BJ (cell line): ENCODE measurements around the gene CDK5. TPM values are rescaled to one million over a fixed set of nuclear protein-coding genes. Genes with fewer than 3 reads are reported as not detected.

Experiments
- CTCF ChIA-PET: fragments of 350-600 bp; formaldehyde crosslinking; extraction: SDS; loops from one replicate; lab custom pipeline; 2021; ENCODE audit warnings: antibody characterized with exemption, inconsistent platforms; lab: Yijun Ruan, JAX
- POLR2A ChIA-PET: fragments of 300-600 bp; sonication (Branson Sonifier 250); formaldehyde crosslinking; extraction: SDS; loops from one replicate; lab custom pipeline; 2021; ENCODE audit warnings: antibody characterized with exemption; lab: Charles Lee
- DNase-seq: peaks from one replicate; pipeline ENCODE4 v3.0.0-alpha.2; 2011; ENCODE audit warnings: low read depth
- H3K27me3 ChIP-seq: 2 replicates; pipeline ENCODE4 v1.6.0; 2011; ENCODE audit warnings: low read length; ENCODE audit not compliant: control insufficient read depth, insufficient read depth
- H3K36me3 ChIP-seq: 2 replicates; pipeline ENCODE4 v1.5.1; 2011; ENCODE audit warnings: low read length; ENCODE audit not compliant: control insufficient read depth, insufficient read depth
- H3K4me3 ChIP-seq: 2 replicates; pipeline ENCODE4 v1.5.1; 2011; ENCODE audit warnings: low read depth, mild to moderate bottlenecking, control low read depth, low read length
- polyA plus RNA-seq: library from polyadenylated mRNA; depleted of rRNA; stranded (reverse); fragments of >200 nt; gene quantifications from 2 replicates; pipeline ENCODE4 v1.2.3, GENCODE V29; 2011
- TF ChIP-seq, protein P1 (sequence below): IDR thresholded peaks from 2 replicates; pipeline ENCODE4 v1.5.1; 2011; ENCODE audit warnings: low read depth, mild to moderate bottlenecking, control low read depth, inconsistent platforms, low read length, moderate library complexity; ENCODE audit not compliant: insufficient read depth

CDK5 gene
- polyA plus RNA-seq, 1 experiment, result 33.2 TPM

DNA sequence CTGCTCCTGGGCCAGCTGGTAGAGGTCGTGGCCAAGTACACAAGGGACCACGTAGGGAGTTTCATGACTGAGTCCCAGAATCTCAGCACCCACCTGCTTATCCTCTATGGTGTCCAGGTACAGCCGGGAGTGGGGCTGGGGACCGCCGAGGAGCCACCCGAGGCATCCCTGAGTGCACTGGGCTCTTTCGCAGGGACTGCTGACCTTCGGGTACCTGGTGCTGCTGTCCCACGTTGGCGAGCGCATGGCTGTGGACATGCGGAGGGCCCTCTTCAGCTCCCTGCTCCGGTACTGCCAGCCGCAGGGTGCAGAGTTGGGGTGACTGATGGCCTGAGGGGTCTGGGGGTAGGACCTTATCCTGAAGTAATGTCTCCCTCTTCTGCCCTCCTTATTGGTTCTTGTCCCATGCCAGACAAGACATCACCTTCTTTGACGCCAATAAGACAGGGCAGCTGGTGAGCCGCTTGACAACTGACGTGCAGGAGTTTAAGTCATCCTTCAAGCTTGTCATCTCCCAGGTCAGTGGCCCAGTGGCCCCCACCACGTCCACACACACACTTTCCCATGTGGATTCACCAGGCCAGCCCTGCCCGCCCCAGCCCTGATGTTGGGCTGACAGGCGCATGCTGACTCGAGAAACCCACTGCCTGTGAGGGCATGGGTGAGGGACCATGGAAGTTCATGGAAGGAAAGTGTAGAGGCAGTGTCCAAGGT, 23.2 kb downstream of the CDK5 start:
- Histone ChIP-seq H3K36me3 (peaks cover 10% of the 10 kb centered on the region), H3K4me3 (no peak overlapping the region), H3K27me3 (no peaks in the 10 kb centered on the region)
- ChIA-PET POLR2A (no interaction called here), CTCF (interaction anchor here (0.9 kb wide), 1 partner anchor 15 kb away, joined by 3 read pairs; no protein-coding TSS in a partner anchor)
- TF ChIP-seq, protein P1, sequence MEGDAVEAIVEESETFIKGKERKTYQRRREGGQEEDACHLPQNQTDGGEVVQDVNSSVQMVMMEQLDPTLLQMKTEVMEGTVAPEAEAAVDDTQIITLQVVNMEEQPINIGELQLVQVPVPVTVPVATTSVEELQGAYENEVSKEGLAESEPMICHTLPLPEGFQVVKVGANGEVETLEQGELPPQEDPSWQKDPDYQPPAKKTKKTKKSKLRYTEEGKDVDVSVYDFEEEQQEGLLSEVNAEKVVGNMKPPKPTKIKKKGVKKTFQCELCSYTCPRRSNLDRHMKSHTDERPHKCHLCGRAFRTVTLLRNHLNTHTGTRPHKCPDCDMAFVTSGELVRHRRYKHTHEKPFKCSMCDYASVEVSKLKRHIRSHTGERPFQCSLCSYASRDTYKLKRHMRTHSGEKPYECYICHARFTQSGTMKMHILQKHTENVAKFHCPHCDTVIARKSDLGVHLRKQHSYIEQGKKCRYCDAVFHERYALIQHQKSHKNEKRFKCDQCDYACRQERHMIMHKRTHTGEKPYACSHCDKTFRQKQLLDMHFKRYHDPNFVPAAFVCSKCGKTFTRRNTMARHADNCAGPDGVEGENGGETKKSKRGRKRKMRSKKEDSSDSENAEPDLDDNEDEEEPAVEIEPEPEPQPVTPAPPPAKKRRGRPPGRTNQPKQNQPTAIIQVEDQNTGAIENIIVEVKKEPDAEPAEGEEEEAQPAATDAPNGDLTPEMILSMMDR, result no peak
- DNase-seq, result no peak

DNA sequence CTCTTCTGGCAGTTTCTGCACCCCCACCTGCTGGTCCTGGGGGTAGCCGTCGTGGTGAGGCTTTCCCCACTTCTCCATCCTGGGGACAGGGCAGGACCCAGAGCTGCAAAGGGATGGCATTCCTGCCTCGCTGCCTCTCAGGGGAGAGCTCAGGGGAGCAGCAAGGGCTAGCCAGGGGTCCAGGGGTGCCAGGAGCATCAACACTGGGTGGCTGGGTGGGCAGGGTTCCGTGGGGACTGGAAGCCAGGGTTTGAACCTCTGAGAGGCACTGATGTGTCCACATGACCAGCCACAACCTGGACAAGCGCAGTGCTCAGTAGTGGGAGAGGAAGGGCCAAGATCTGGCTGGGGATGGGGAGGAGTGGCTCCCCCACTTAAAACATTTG, 23.8 kb downstream of the CDK5 start:
- no peak overlapping the region for H3K4me3 ChIP-seq
- DNase-seq, result no peak
- TF ChIP-seq, protein P1, result no peak
- H3K27me3 ChIP-seq, result no peaks in the 10 kb centered on the region
- POLR2A ChIA-PET, result no interaction called here
- peaks cover 10% of the 10 kb centered on the region for H3K36me3 ChIP-seq
- CTCF ChIA-PET, result interaction anchor here (0.9 to 1.3 kb wide), 2 partner anchors 15 to 25 kb away, joined by 3 to 4 read pairs; partner anchors contain the start of gene SLC4A2

DNA sequence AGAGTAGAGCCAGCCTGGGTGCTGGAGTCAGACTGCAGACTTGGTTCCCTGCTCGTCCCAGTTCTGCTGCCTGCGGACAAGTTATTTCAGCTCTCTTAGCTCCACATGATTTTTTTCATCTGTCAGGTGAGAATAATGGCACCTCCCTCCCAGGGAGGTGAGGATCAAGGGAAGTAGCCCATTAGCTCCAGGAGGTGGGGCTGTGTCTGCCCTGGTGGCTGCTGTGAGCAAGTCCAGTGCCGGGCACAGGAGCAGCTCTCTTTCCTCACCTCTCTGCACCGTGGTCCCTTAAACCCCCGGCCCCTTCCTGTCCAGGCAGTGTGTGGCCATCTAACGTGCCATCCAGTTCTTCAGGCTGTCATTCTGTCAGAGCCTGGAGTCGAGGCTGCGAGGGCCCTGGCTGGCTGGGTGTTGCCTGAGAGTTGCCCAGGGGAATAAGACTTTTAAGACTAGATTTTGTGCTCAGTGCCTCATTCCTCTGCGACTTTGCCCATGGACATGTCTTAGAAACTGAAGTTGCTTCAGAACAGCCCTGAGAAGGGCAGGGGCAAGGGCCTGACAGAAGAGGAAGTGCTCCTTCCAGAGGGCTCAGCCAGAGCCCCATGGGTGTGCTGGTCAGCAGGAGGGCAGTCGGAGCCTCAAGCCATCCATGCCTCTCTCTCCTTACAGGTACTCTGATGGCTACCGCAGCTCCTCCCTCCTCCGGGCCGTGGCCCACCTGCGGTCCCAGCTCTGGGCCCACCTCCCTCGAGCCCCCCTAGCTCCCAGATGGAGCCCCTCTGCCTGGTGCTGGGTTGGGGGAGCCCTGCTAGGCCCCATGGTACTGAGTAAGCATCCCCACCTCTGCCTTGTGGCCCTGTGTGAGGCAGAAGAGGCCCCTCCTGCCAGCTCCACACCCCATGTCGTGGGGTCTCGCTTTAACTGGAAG, 24.5 kb downstream of the CDK5 start:
- DNase-seq, result no peak
- peaks cover 10% of the 10 kb centered on the region for H3K36me3 ChIP-seq

DNA sequence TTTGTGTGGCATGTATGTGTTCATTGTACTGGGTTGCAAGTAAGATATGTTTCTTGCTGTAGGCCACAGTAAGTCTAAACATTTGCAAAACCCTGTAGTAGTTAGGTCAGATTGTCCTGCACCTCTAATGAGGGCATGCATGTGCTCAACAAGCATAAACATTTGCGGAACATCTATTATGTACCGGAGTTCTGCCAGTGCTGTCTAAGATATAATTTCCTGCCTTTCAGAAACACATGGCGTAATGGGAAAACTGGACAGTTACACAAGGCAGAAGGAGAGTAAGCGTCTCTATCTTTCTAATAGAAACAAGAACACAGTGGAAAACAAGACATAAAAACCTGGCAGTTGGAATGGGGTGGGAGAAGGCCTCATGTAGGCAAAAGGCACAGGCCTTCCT, 26.7 kb downstream of the CDK5 start:
- peaks cover 3% of the 10 kb centered on the region for H3K36me3 ChIP-seq
- no peak for DNase-seq
- H3K4me3 ChIP-seq, result no peak overlapping the region
- TF ChIP-seq, protein P1, result no peak
- ChIA-PET CTCF (interaction anchor here (1.8 to 3.0 kb wide), 2 partner anchors 12 to 80 kb away, joined by 8 to 12 read pairs; no protein-coding TSS in a partner anchor), POLR2A (no interaction called here)
- H3K27me3 ChIP-seq, result no peaks in the 10 kb centered on the region

More for the DNA sequence above, 24.5 kb downstream of the CDK5 start:
- Histone ChIP-seq H3K4me3 (no peak overlapping the region), H3K27me3 (no peaks in the 10 kb centered on the region)
- ChIA-PET CTCF (interaction anchor here (0.6 to 3.0 kb wide), 5 partner anchors 14 to 143 kb away, joined by 3 to 12 read pairs (median 4); partner anchors contain the start of gene SLC4A2), POLR2A (no interaction called here)
- TF ChIP-seq, protein P1, result no peak
